GM12891 (cell line): ENCODE results near the gene PSTK.

ENCODE experiments used
- PAX5 ChIP-seq: IDR thresholded peaks from 2 replicates; pipeline ENCODE4 v1.6.1; 2011; ENCODE audit warnings: low read length, moderate library complexity, mild to moderate bottlenecking; ENCODE audit not compliant: insufficient read depth, severe bottlenecking
- POLR2A ChIP-seq: IDR thresholded peaks from 2 replicates; pipeline ENCODE4 v1.6.1; 2011; ENCODE audit warnings: low read depth, low read length, control low read depth
- POLR2AphosphoS5 ChIP-seq: IDR thresholded peaks from 2 replicates; pipeline ENCODE4 v1.6.1; 2011; ENCODE audit warnings: low read depth, low read length, control low read depth
- POU2F2 ChIP-seq: IDR thresholded peaks from 2 replicates; pipeline ENCODE4 v1.6.1; 2011; ENCODE audit warnings: low read depth, mild to moderate bottlenecking, control low read depth, low read length, moderate library complexity
- SPI1 ChIP-seq: IDR thresholded peaks from 2 replicates; pipeline ENCODE4 v1.6.1; 2011; ENCODE audit warnings: low read depth, low read length, control low read depth
- TAF1 ChIP-seq: IDR thresholded peaks from 2 replicates; pipeline ENCODE4 v1.6.1; 2011; ENCODE audit warnings: low read depth, low read length, control low read depth

- no peak for TF ChIP-seq POLR2A
- no peak for TF ChIP-seq POLR2AphosphoS5
- no peak for TF ChIP-seq SPI1
- no peak for TF ChIP-seq TAF1
- TF ChIP-seq POU2F2: no peak
- TF ChIP-seq PAX5: no peak
Observed at GRCh38 chr10:123013456-123014419, 33.5 kb downstream of the PSTK start.
